ENCODE results near the gene SORCS3. TPM values are rescaled to one million over a fixed set of nuclear protein-coding genes. Genes with fewer than 3 reads are reported as not detected.

Gene SORCS3
- total and polyA plus RNA-seq, 2 experiments from 2014 or later: not detected

DNA sequence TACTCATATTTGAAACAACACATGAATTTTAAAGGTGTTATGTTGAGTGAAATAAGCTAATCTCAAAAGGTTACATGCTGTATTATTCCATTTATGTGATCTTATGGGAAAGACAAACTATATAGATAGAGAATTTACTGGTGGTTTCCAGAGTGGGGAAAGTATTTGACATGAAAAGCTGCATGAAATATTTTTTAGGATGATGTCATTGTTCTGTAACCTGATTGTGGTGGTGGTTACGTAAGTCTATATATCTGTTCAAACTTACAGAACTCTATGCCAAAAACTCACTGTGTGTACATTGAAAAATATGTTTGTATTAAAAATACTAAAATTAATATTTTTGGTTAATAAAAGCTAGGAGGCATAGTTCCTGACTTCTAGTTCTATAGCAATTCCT, 453.0 kb downstream of the SORCS3 start:
- Histone ChIP-seq H3K4me3 (no peak overlapping the region), H3K36me3 (ENCODE audit: low read depth) (no peaks in the 10 kb centered on the region), H3K9me2 (ENCODE audit: insufficient read depth) (no peaks in the 10 kb centered on the region), H3K4me1 (ENCODE audit: insufficient read depth) (no peaks in the 10 kb centered on the region), H4K20me1 (ENCODE audit: insufficient read depth) (no peaks in the 10 kb centered on the region), H3K4me2 (ENCODE audit: unreplicated experiment) (no peak overlapping the region), H3K27ac (no peak overlapping the region), H3F3A (ENCODE audit: insufficient read depth) (no peaks in the 10 kb centered on the region), H3K9me3 (ENCODE audit: low read depth) (no peaks in the 10 kb centered on the region), H3K9ac (no peak overlapping the region), H3K27me3 (replicated peaks; ENCODE audit: insufficient read depth) (no peaks in the 10 kb centered on the region), H3K79me2 (ENCODE audit: insufficient read depth) (no peaks in the 10 kb centered on the region), H2AFZ (no peak overlapping the region)
- in situ Hi-C loops (cut with MboI): no loop called here
- DNase-seq: no peak
- TF ChIP-seq EZH2 (IDR thresholded peaks at IDR 0.05; ENCODE audit: insufficient read depth, poor library complexity, severe bottlenecking) (no peak), EZH2phosphoT487 (IDR thresholded peaks at IDR 0.05; ENCODE audit: insufficient read depth, low read depth) (no peak)
- 53 to 71% methylated on average over 1 of the region's 1 CpG for WGBS, 2 experiments (ENCODE audit: low coverage in 1 of 2, low lambda C conversion rate in 2 of 2, missing lambda C conversion rate in 2 of 2)

DNA sequence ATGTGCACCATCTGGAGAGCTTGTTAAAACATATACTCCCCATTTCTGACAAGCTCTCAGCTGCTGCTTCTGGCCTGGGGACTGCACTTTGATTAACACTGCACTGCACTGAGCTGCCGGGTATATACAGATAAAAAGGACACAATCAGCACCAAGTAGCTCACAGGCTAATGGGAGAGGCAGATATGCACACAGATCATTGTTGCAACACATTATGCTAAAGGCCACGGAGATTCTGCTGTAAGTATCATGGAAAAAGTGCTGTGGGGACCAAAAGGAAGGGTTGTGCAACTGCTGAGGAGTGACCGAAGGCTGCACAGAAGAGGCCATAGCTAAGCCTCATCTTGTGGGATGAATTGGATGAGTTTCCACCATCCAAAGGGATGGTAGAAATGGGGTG, 455.2 kb downstream of the SORCS3 start:
- TF ChIP-seq EZH2 (IDR thresholded peaks at IDR 0.05; ENCODE audit: insufficient read depth, poor library complexity, severe bottlenecking) (no peak), EZH2phosphoT487 (IDR thresholded peaks at IDR 0.05; ENCODE audit: insufficient read depth, low read depth) (no peak)
- no peaks in the 10 kb centered on the region for H3F3A ChIP-seq (ENCODE audit: insufficient read depth)
- 41 to 45% methylated on average over 3 of the region's 3 CpGs for WGBS, 2 experiments (ENCODE audit: low coverage in 1 of 2, low lambda C conversion rate in 2 of 2, missing lambda C conversion rate in 2 of 2)

DNA sequence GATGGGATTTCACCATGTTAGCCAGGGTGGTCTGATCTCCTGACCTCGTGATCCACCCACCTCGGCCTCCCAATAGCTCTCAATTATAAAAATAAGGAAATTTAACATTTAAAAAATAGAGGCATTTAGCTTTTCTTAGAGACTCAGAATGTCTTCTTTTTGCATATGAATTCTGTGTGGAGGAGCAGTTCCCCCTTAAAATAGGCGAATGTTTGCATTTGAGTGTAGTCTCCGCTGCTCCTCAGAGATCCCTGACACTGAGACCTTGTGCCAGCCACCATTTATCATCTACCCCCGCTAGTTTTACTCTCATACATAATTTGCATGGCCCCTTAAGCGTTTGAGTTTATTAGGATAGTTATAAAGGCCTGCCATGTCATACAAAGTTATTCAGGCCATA, 461.9 kb downstream of the SORCS3 start:
- Histone ChIP-seq H3K4me2 (ENCODE audit: unreplicated experiment) (no peak overlapping the region), H3K79me2 (ENCODE audit: insufficient read depth) (no peaks in the 10 kb centered on the region), H3K27ac (no peak overlapping the region), H3K27me3 (replicated peaks; ENCODE audit: insufficient read depth) (no peaks in the 10 kb centered on the region), H3K9me3 (ENCODE audit: low read depth) (no peaks in the 10 kb centered on the region), H3K9me2 (ENCODE audit: insufficient read depth) (no peaks in the 10 kb centered on the region), H4K20me1 (ENCODE audit: insufficient read depth) (no peaks in the 10 kb centered on the region), H2AFZ (no peak overlapping the region), H3K4me1 (ENCODE audit: insufficient read depth) (no peaks in the 10 kb centered on the region), H3F3A (ENCODE audit: insufficient read depth) (no peaks in the 10 kb centered on the region), H3K4me3 (no peak overlapping the region), H3K36me3 (ENCODE audit: low read depth) (no peaks in the 10 kb centered on the region), H3K9ac (no peak overlapping the region)
- TF ChIP-seq EZH2phosphoT487 (IDR thresholded peaks at IDR 0.05; ENCODE audit: insufficient read depth, low read depth) (no peak), EZH2 (IDR thresholded peaks at IDR 0.05; ENCODE audit: insufficient read depth, poor library complexity, severe bottlenecking) (no peak)
- DNase-seq: no peak
- in situ Hi-C loops (cut with MboI): no loop called here
- WGBS, 2 experiments (ENCODE audit: low coverage in 1 of 2, low lambda C conversion rate in 2 of 2, missing lambda C conversion rate in 2 of 2): 25 to 28% methylated on average over 6 of the region's 6 CpGs

More for the DNA sequence above, 455.2 kb downstream of the SORCS3 start:
- no peaks in the 10 kb centered on the region for H3K9me3 ChIP-seq (ENCODE audit: low read depth)
- no peaks in the 10 kb centered on the region for H3K27me3 ChIP-seq (replicated peaks; ENCODE audit: insufficient read depth)
- no peak overlapping the region for H3K9ac ChIP-seq
- H3K36me3 ChIP-seq (ENCODE audit: low read depth): no peaks in the 10 kb centered on the region
- H4K20me1 ChIP-seq (ENCODE audit: insufficient read depth): no peaks in the 10 kb centered on the region
- no peak overlapping the region for H3K4me2 ChIP-seq (ENCODE audit: unreplicated experiment)
- no peak overlapping the region for H2AFZ ChIP-seq
- no peaks in the 10 kb centered on the region for H3K9me2 ChIP-seq (ENCODE audit: insufficient read depth)
- H3K79me2 ChIP-seq (ENCODE audit: insufficient read depth): no peaks in the 10 kb centered on the region
- no peak overlapping the region for H3K4me3 ChIP-seq
- no peak for DNase-seq
- no peak overlapping the region for H3K27ac ChIP-seq
- H3K4me1 ChIP-seq (ENCODE audit: insufficient read depth): no peaks in the 10 kb centered on the region
- in situ Hi-C loops (cut with MboI): no loop called here

DNA sequence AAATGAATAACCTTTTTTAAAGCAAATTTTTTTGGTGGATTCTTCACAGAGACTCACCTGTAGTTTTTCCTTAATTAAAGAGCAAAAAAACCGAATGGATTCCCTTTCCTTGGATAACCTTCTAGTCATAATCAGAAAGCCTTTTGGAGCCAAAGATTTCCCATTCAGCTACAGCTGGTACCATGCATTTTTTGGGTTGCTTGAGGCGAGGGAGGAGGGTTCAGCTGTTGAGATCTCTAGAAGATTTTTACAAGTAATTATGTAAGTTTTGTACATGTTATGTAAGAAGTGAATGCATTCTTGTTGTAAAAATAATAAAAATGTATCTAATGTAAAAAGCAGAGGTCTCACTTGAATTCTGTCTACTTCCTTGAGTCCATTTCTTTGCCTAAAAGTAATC, 463.2 kb downstream of the SORCS3 start:
- H3F3A ChIP-seq (ENCODE audit: insufficient read depth): no peaks in the 10 kb centered on the region
- H3K4me2 ChIP-seq (ENCODE audit: unreplicated experiment): no peak overlapping the region
- no peak for DNase-seq
- no peaks in the 10 kb centered on the region for H3K79me2 ChIP-seq (ENCODE audit: insufficient read depth)
- H3K4me3 ChIP-seq: no peak overlapping the region
- H3K9me2 ChIP-seq (ENCODE audit: insufficient read depth): no peaks in the 10 kb centered on the region
- H3K9ac ChIP-seq: no peak overlapping the region
- no peaks in the 10 kb centered on the region for H3K9me3 ChIP-seq (ENCODE audit: low read depth)
- no peak for TF ChIP-seq EZH2 (IDR thresholded peaks at IDR 0.05; ENCODE audit: insufficient read depth, poor library complexity, severe bottlenecking)
- no peak for TF ChIP-seq EZH2phosphoT487 (IDR thresholded peaks at IDR 0.05; ENCODE audit: insufficient read depth, low read depth)
- H3K27ac ChIP-seq: no peak overlapping the region
- H3K27me3 ChIP-seq (replicated peaks; ENCODE audit: insufficient read depth): no peaks in the 10 kb centered on the region
- no peaks in the 10 kb centered on the region for H3K4me1 ChIP-seq (ENCODE audit: insufficient read depth)
- in situ Hi-C loops (cut with MboI): no loop called here
- H3K36me3 ChIP-seq (ENCODE audit: low read depth): no peaks in the 10 kb centered on the region
- H4K20me1 ChIP-seq (ENCODE audit: insufficient read depth): no peaks in the 10 kb centered on the region
- 24 to 39% methylated on average over 2 of the region's 2 CpGs for WGBS, 2 experiments (ENCODE audit: low coverage in 1 of 2, low lambda C conversion rate in 2 of 2, missing lambda C conversion rate in 2 of 2)
- H2AFZ ChIP-seq: no peak overlapping the region

DNA sequence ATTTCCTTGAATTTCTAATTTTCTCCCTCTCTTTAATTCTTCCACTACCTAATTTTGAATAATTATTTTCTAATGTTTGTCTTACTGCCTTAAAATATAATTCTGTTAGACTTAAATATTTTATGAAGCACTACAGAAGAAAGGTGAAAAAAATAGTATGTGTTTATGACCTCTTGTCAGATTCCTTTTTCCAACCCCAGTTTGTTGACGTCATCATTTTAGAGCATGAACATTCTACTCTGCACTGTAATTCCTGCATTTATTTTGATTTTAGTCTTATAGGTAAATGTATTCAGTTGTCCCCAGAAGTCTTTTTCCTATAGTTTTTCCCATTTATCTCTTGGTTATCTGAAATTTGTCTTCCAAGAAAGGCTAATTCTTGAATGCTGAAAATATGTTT, 468.1 kb downstream of the SORCS3 start:
- no peaks in the 10 kb centered on the region for H3K4me1 ChIP-seq (ENCODE audit: insufficient read depth)
- in situ Hi-C loops (cut with MboI): no loop called here
- 81 to 85% methylated on average over 1 of the region's 1 CpG for WGBS, 2 experiments (ENCODE audit: low coverage in 1 of 2, low lambda C conversion rate in 2 of 2, missing lambda C conversion rate in 2 of 2)
- H3K27ac ChIP-seq: no peak overlapping the region
- no peaks in the 10 kb centered on the region for H4K20me1 ChIP-seq (ENCODE audit: insufficient read depth)
- DNase-seq: no peak
- H3K27me3 ChIP-seq (replicated peaks; ENCODE audit: insufficient read depth): no peaks in the 10 kb centered on the region
- H3K36me3 ChIP-seq (ENCODE audit: low read depth): no peaks in the 10 kb centered on the region
- H2AFZ ChIP-seq: no peak overlapping the region
- H3K4me3 ChIP-seq: no peak overlapping the region
- no peaks in the 10 kb centered on the region for H3K9me3 ChIP-seq (ENCODE audit: low read depth)
- H3K79me2 ChIP-seq (ENCODE audit: insufficient read depth): no peaks in the 10 kb centered on the region
- no peak overlapping the region for H3K4me2 ChIP-seq (ENCODE audit: unreplicated experiment)
- H3F3A ChIP-seq (ENCODE audit: insufficient read depth): no peaks in the 10 kb centered on the region
- no peaks in the 10 kb centered on the region for H3K9me2 ChIP-seq (ENCODE audit: insufficient read depth)
- H3K9ac ChIP-seq: no peak overlapping the region
- TF ChIP-seq EZH2phosphoT487 (IDR thresholded peaks at IDR 0.05; ENCODE audit: insufficient read depth, low read depth) (no peak), EZH2 (IDR thresholded peaks at IDR 0.05; ENCODE audit: insufficient read depth, poor library complexity, severe bottlenecking) (no peak)
